ENCODE results near the gene ROR1. TPM values are rescaled to one million over a fixed set of nuclear protein-coding genes. Genes with fewer than 3 reads are reported as not detected.

Gene ROR1
- total RNA-seq, 1 experiment from 2014 or later = 2.7 TPM

GRCh38 chr1:64098846-64099582 lies 325.2 kb downstream of the ROR1 start (continued):
- TF ChIP-seq CTCF (IDR thresholded peaks at IDR 0.05 in 2 of 3, conservative IDR thresholded peaks at IDR 0.05 in 1 of 3; ENCODE audit: borderline replicate concordance in 1 of 3, insufficient read depth in 1 of 3, low read depth in 2 of 3, low read length in 2 of 3) (no peak), ZNF274 (IDR thresholded peaks at IDR 0.05; ENCODE audit: low read depth, low read length) (no peak), ZBTB33 (IDR thresholded peaks at IDR 0.05; ENCODE audit: extremely low read depth, insufficient replicate concordance, low read length) (no peak), JUND (IDR thresholded peaks at IDR 0.05) (no peak), EGR1 (IDR thresholded peaks at IDR 0.05; ENCODE audit: low read depth) (no peak)

- DNase-seq (ENCODE audit: low read depth, low spot score) = no peak
- no peaks in the 10 kb centered on the region for H3K9me3 ChIP-seq (ENCODE audit: control insufficient read depth in 1 of 2, insufficient read depth in 1 of 2, low read depth in 1 of 2, low read length in 2 of 2)
- ATAC-seq = no peak
- no peaks in the 10 kb centered on the region for H3K36me3 ChIP-seq (ENCODE audit: control insufficient read depth in 1 of 2, insufficient read depth in 2 of 2, low read length in 2 of 2)
- H3K79me2 ChIP-seq (ENCODE audit: insufficient read depth, low read length) = no peaks in the 10 kb centered on the region
- BruUV-seq (replicated peaks) = no TSS peak
- ChIA-PET POLR2A (no interaction called here), CTCF (no interaction called here), RAD21 (ENCODE audit: low non-redundant PET in 1 of 2, low total read pairs in 2 of 2, uncharacterized antibody in 2 of 2, unreplicated experiment in 2 of 2) (no interaction called here)
- no peaks in the 10 kb centered on the region for H4K20me1 ChIP-seq (ENCODE audit: insufficient read depth)
- H3K4me2 ChIP-seq (ENCODE audit: low read length) = no peak overlapping the region
- H3K9me2 ChIP-seq (ENCODE audit: insufficient read depth) = no peaks in the 10 kb centered on the region
- intact Hi-C loops (cut with micrococcal nuclease) = no loop called here
- H3K27me3 ChIP-seq (ENCODE audit: insufficient read depth, low read length) = no peaks in the 10 kb centered on the region
- no peak overlapping the region for H3K9ac ChIP-seq (ENCODE audit: low read length)
- no peak overlapping the region for H3K4me3 ChIP-seq (replicated peaks in 1 of 2; ENCODE audit: low read depth in 1 of 2, low read length in 2 of 2)
- TF ChIP-seq EZH2 (IDR thresholded peaks at IDR 0.05) (no peak), SP1 (IDR thresholded peaks at IDR 0.05; ENCODE audit: low read depth) (no peak), ZBTB33 (IDR thresholded peaks at IDR 0.05; ENCODE audit: extremely low read depth, insufficient replicate concordance, low read length) (no peak), CTCF (IDR thresholded peaks at IDR 0.05 in 2 of 3, conservative IDR thresholded peaks at IDR 0.05 in 1 of 3; ENCODE audit: borderline replicate concordance in 1 of 3, insufficient read depth in 1 of 3, low read depth in 2 of 3, low read length in 2 of 3) (no peak), POLR2A (IDR thresholded peaks at IDR 0.05; ENCODE audit: borderline replicate concordance, extremely low read depth, insufficient read depth, insufficient read length) (no peak)
- no peaks in the 10 kb centered on the region for H3K4me1 ChIP-seq (ENCODE audit: control insufficient read depth in 1 of 2, insufficient read depth in 2 of 2, low read length in 2 of 2)
- no peak overlapping the region for H3K27ac ChIP-seq (ENCODE audit: low read depth, low read length)
- H2AFZ ChIP-seq (ENCODE audit: low read depth, low read length, poor library complexity, severe bottlenecking) = no peak overlapping the region
Observed at GRCh38 chr1:64100791-64101190, 327.0 kb downstream of the ROR1 start.

Measured in HCT116 (cell line).